ENCODE results near the gene SPINT3.
"Not testable (repeated sequence)": the region's sequence is repeated elsewhere in the genome, so short reads cannot be mapped to it uniquely, and the experiment has no call there.

Gene SPINT3

DNA sequence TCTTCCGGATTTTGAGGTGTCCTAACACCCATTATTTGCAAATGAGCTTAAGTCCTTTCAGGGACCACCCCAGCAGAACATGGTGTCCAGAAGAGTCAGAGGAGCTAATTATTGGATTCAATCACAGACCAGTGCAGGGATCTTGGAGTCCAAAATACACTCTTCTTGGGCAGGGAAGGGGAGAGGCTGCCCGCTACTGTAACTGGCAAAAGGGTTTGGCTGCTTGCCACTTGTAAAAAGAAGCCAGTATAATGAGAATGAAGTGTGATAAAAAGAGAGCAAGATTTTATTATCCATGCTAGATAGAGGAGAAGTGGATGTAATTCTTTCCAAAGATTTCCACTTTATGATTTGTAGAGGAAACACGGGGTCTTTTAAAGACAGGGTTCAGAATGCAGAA is 19.3 kb downstream of the SPINT3 start:
- no peak for TF ChIP-seq JUND (IDR thresholded peaks at IDR 0.05; ENCODE audit: low read depth)
- DNase-seq (ENCODE audit: low read depth in 1 of 2, low spot score in 1 of 2), result no peak
- in situ Hi-C loops (cut with HindIII; ENCODE audit: low pct_unique_long_range_greater_than_20kb, low sequenced_read_pairs), result no loop called here

DNA sequence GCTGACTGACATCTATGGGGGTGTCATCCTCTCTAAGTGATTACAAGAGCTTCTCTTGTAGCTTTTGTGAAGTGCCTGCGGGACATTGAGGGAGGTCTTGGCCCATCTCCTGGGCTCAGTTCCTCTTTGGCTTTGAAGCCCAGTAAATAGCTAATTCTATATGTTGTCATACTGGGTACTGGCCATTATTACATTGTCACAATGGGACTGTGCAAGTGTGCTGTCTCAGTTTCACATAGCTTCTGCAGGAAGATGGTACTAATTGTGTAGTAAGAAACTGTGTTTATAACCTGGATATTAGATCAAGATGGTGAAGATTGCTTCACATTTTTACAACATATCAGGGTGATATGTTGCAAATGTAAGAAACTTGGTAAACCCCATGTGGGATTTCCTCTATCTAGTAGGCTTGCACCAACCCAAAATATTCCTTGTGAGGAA is 19.9 kb downstream of the SPINT3 start:
- DNase-seq (ENCODE audit: low read depth in 1 of 2, low spot score in 1 of 2), result no peak
- in situ Hi-C loops (cut with HindIII; ENCODE audit: low pct_unique_long_range_greater_than_20kb, low sequenced_read_pairs), result no loop called here
- no peak for TF ChIP-seq JUND (IDR thresholded peaks at IDR 0.05; ENCODE audit: low read depth)

DNA sequence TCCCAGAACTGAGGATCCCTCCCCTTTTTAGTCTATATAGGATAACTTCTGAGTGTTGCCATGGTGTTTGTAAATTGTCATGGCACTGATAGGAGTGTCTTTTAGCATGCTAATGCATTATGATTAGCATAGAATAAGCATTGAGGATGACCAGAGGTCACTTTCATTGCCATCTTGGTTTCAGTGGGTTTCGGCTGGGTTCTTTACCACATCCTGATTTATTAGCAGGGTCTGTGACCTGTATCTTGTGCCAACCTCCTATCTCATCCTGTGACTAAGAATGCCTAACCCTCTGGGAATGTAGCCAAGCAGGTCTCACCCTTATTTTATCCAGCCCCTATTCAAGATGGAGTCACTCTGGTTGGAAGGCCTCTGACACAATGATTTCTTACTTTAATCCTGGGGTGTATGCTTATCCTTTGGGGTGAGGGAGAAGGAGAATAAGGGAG is 26.3 kb downstream of the SPINT3 start:
- no peak for TF ChIP-seq JUND (IDR thresholded peaks at IDR 0.05; ENCODE audit: low read depth)
- DNase-seq (ENCODE audit: low read depth in 1 of 2, low spot score in 1 of 2), result no peak
- in situ Hi-C loops (cut with HindIII; ENCODE audit: low pct_unique_long_range_greater_than_20kb, low sequenced_read_pairs), result no loop called here

DNA sequence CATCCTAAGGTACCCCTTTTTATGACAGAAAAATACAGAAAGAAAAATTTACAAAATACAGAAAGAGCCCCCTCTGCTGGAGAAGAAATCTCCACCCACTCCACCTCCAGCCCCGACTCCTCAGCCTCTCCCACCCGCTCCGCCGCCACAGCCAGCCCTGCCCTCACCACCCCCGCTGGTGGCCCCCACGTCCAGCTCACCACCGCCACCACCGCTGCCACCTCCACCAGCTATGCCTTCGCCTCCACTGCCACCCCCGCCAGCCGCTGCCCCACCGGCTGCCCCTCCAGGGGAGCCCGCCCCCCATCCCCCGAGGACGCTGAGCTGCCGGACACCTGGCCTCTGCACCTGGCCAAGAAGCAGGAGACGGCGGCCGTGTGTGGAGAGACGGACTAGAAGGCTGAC is 28.2 kb downstream of the SPINT3 start:
- no peak for DNase-seq (ENCODE audit: low read depth in 1 of 2, low spot score in 1 of 2)
- in situ Hi-C loops (cut with HindIII; ENCODE audit: low pct_unique_long_range_greater_than_20kb, low sequenced_read_pairs), result no loop called here
- TF ChIP-seq JUND (IDR thresholded peaks at IDR 0.05; ENCODE audit: low read depth), result no peak

DNA sequence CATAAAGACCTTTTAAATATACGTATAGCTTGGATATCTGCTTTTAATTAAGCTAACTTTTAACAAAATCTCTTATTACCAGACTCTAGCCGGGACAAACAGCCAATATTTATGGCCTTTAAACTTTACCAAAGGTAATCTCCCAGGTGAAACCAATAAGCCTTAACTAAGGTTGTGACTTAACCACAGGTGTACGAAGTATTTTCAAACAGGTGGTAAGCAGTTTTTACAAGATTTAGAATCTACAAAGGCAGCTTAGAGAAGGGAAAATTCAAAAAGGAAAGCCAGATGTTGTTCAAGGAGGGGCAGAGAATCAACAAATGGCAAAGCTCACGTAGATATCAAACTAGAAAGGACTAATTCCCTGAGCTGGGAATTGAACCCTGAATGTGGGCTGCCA is 30.0 kb downstream of the SPINT3 start:
- DNase-seq (ENCODE audit: low read depth in 1 of 2, low spot score in 1 of 2), result no peak
- no peak for TF ChIP-seq JUND (IDR thresholded peaks at IDR 0.05; ENCODE audit: low read depth)
- in situ Hi-C loops (cut with HindIII; ENCODE audit: low pct_unique_long_range_greater_than_20kb, low sequenced_read_pairs), result no loop called here

DNA sequence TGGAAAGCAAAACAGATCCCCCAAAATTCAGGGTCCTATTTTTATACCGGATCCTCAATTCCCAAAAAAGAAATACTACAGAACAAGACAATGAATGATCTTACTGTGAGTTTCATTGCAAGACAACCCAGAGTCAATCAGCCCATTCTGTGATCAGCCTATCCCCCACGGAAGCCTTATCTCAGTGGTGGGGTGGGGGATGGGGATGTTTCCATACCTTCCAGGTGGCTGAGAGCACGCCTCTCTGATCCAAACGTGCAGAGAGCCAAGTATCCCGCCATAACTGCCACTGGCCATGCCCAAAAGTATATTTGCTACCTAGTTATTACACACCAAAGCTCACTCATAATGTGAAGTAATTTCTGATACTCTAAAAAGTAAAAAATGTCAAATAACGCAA is 30.7 kb downstream of the SPINT3 start:
- no peak for DNase-seq (ENCODE audit: low read depth in 1 of 2, low spot score in 1 of 2)
- TF ChIP-seq JUND (IDR thresholded peaks at IDR 0.05; ENCODE audit: low read depth), result no peak
- in situ Hi-C loops (cut with HindIII; ENCODE audit: low pct_unique_long_range_greater_than_20kb, low sequenced_read_pairs), result no loop called here

DNA sequence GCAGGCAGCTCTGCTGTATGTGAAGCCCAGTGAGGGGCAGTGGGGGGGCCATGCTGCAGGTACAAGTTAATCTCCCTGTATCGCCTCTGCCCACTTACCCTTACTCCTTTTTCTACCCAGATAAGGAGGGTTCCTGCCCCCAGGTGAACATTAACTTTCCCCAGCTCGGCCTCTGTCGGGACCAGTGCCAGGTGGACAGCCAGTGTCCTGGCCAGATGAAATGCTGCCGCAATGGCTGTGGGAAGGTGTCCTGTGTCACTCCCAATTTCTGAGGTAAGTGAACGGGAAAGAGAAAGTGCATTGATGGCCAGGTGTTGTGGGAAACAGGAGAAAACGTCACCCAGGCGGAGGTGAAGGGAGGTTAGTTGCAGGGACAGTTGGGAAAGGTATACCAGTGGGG is 35.6 kb downstream of the SPINT3 start:
- in situ Hi-C loops (cut with HindIII; ENCODE audit: low pct_unique_long_range_greater_than_20kb, low sequenced_read_pairs), result no loop called here

DNA sequence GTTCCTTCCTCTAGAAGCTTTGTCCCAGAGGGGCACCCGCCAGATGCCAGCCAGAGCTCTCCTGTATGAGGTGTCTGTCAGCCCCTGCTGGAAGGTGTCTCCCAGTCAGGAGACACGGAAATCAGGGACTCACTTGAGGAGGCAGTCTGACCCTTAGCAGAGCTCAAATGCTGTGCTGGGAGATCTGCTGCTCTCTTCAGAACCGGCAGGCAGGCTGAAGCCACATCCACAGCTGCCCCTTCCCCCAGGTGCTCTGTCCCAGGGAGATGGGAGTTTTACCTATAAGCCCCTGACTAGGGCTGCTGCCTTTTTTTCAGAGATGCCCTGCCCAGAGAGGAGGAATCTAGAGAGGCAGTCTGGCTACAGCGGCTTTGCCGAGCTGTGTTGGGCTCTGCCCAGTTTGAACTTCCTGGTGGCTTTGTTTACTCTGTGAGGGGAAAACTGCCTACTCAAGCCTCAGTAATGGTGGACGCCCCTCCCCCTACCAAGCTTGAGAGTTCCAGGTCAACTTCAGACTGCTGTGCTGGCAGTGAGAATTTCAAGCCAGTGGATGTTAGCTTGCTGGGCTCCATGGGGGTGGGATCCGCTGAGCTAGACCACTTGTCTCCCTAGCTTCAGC is 37.8 kb downstream of the SPINT3 start:
- DNase-seq (ENCODE audit: low read depth in 1 of 2, low spot score in 1 of 2); in situ Hi-C loops (cut with HindIII; ENCODE audit: low pct_unique_long_range_greater_than_20kb, low sequenced_read_pairs): not testable (repeated sequence)

More for the DNA sequence above, 35.6 kb downstream of the SPINT3 start:
- no peak for DNase-seq (ENCODE audit: low read depth in 1 of 2, low spot score in 1 of 2)
- TF ChIP-seq JUND (IDR thresholded peaks at IDR 0.05; ENCODE audit: low read depth), result no peak

DNA sequence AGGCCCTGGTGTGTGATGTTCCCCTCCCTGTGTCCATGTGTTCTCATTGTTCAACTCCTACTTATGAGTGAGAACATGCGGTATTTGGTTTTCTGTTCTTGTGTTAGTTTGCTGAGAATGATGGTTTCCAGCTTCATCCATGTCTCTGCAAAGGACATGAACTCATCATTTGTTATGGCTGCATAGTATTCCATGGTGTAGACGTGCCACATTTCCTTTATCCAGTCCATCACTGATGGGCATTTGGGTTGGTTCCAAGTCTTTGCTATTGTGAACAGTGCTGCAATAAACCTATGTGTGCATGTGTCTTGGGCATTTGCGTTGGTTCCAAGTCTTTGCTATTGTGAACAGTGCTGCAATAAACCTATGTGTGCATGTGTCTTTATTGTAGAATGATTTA is 43.1 kb downstream of the SPINT3 start:
- DNase-seq (ENCODE audit: low read depth in 1 of 2, low spot score in 1 of 2); in situ Hi-C loops (cut with HindIII; ENCODE audit: low pct_unique_long_range_greater_than_20kb, low sequenced_read_pairs): not testable (repeated sequence)

DNA sequence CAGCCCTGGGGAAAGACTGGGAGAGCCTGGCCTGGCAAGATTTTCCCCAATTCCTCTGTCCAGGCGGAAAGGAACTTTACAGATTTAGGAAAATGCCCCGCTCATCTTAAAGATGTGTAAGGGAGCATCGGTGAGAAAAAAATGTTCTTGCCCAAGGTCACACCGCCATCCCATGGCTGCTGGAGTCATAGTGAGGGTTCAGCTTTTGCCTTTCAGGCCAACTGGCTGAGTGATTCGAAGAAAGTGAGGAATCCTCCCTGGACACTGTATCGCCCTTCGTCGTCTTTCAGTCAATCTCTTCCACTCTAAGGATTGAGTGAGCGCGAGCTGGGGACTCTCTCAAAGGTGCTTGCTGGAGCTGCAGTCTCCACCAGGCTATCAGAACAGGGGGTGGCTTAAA is 44.5 kb downstream of the SPINT3 start:
- no peak for TF ChIP-seq JUND (IDR thresholded peaks at IDR 0.05; ENCODE audit: low read depth)
- peak in 1 of 2 experiments; percentile 47 for DNase-seq (ENCODE audit: low read depth in 1 of 2, low spot score in 1 of 2)
- in situ Hi-C loops (cut with HindIII; ENCODE audit: low pct_unique_long_range_greater_than_20kb, low sequenced_read_pairs), result no loop called here

DNA sequence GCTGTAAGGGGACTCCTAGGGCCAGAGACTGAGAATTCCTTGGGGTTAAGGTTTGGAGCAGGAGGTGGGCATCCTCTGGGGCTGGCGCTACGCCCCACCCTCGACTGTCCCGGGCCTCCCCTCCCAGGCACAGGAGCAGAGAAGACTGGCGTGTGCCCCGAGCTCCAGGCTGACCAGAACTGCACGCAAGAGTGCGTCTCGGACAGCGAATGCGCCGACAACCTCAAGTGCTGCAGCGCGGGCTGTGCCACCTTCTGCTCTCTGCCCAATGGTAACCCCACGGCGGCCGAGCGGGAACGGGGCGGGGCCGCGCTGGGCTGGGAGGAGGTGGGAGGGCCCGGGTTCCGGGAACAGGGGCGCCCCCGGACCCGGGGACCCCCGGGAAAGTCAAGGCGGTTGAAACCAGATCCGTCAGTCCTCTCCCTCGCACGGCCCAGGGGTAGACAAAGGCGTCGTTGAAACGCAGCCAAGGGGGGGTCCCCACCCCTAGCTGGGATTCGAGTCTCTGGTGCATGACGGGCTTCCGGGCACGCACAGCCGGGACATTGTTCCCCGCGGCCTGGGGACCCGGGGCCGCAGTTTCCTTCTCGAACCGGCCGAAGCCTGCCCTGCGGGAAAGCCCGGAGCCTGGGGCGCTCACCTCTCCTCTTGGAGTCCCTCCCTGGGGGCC is 45.0 kb downstream of the SPINT3 start:
- TF ChIP-seq JUND (IDR thresholded peaks at IDR 0.05; ENCODE audit: low read depth), result no peak
- in situ Hi-C loops (cut with HindIII; ENCODE audit: low pct_unique_long_range_greater_than_20kb, low sequenced_read_pairs), result no loop called here
- peak in 1 of 2 experiments; percentile 59 for DNase-seq (ENCODE audit: low read depth in 1 of 2, low spot score in 1 of 2)

DNA sequence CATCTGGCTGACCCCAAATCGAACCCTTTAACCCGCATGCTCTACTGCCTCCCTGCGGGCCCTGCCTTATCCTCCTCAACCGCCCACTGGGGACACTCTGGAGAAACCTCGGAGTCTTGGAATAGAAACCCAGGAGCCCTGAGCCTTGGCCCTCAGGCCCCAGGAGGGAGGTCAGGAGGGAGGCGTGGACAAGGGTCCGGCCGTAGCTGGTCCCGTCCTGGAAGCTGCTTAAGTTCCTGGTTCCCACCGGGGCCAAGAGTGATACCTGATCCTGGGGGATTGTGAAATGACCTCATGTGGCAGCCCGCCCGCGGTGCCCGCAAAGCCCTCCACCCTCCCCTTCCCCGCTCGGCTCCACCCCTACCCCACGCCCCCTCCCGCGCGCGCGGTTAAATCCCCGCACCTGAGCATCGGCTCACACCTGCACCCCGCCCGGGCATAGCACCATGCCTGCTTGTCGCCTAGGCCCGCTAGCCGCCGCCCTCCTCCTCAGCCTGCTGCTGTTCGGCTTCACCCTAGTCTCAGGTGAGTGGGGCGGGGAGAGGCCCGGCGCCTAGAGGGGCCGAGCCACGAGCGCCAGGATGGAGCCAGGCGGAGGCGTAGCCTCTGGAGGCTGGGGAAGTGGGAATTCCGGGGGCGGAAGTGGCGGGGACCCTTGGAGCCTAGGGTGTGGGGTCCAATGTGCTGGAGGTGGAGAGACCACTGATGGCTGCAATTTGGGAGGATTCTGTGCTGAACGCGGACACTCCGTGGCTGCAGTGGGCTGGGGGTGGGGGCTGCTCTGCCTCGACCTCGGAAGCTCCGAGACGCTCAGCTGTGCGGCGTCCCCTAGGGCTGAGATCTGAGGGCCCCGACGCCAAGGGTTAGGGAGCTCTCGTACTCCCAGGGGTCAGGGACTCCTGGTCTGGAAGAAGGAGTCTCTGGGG is 45.8 kb downstream of the SPINT3 start, which contains the start of gene WFDC2:
TSS of gene WFDC2 (plus strand) at position 418 of the 926 bp plus-strand sequence. CDS start at position 447, 29 bp downstream.
- no peak for DNase-seq (ENCODE audit: low read depth in 1 of 2, low spot score in 1 of 2)

DNA sequence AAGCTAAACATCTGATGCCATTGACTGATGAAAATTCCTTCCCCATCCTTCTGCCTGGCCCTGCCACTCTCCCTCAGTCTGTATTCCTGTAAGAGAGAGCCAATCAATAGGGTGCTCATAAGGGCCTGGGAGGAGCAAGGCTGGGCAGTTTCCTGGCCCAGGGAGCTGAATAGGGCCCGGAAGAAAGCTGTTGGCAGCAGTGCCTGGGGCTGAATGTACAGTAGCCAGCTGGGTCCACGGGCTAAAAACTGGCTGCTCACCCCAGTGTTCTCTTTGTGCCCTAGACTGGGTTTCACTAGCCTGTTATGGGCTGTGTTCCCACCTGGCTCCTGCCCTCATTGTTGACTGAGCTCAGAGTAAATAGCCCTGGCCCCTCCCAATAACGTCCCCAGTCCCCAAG is 47.6 kb downstream of the SPINT3 start:
- TF ChIP-seq JUND (IDR thresholded peaks at IDR 0.05; ENCODE audit: low read depth), result no peak
- in situ Hi-C loops (cut with HindIII; ENCODE audit: low pct_unique_long_range_greater_than_20kb, low sequenced_read_pairs), result no loop called here
- DNase-seq (ENCODE audit: low read depth in 1 of 2, low spot score in 1 of 2), result no peak

More for the DNA sequence above, 45.8 kb downstream of the SPINT3 start, which contains the start of gene WFDC2:
- TF ChIP-seq JUND (IDR thresholded peaks at IDR 0.05; ENCODE audit: low read depth), result no peak
- in situ Hi-C loops (cut with HindIII; ENCODE audit: low pct_unique_long_range_greater_than_20kb, low sequenced_read_pairs), result no loop called here
